Spleen (tissue), 7 donors: Measurements from ENCODE around the gene DNAJC15.

Experiments
- CTCF ChIP-seq, 11 experiments: fragments of 200-600 bp in 7 of 11; fragments of 450-650 bp in 4 of 11; sonication (generic) in 4 of 11; IDR thresholded peaks in 8 of 11; conservative IDR thresholded peaks in 3 of 11; 1 replicate in 7 of 11; 2 replicates in 4 of 11; pipeline versions ENCODE4 v1.4.0 to v1.8.0; 2016 to 2021; ENCODE audit warnings: antibody characterized with exemption in 11 of 11, inconsistent platforms in 4 of 11, mild to moderate bottlenecking in 1 of 11
- POLR2A ChIP-seq, 3 donors: fragments of 450-650 bp; IDR thresholded peaks; one replicate each; pipeline ENCODE4 v1.5.1; 2017; ENCODE audit warnings: antibody characterized with exemption in 3 of 3, mild to moderate bottlenecking in 1 of 3
- POLR2AphosphoS5 ChIP-seq, 3 donors: sonication (generic); formaldehyde crosslinking; IDR thresholded peaks; one replicate each; pipeline ENCODE4 v1.5.1; 2017; ENCODE audit warnings: antibody characterized with exemption in 3 of 3
- donor health status: DM: no; HTN: no; CAD: no; lungs with moderate emphysema.
- donor health status: DM: no; HTN: no; CAD: no.
- donor health status: DM: no; HTN: no; CAD: no.

GRCh38 chr13:43159026-43159461 lies 135.7 kb downstream of the DNAJC15 start:
- no peak for TF ChIP-seq CTCF (IDR thresholded peaks at IDR 0.05 in 8 of 11, conservative IDR thresholded peaks at IDR 0.05 in 3 of 11)
- no peak for TF ChIP-seq POLR2A (IDR thresholded peaks at IDR 0.05)
- no peak for TF ChIP-seq POLR2AphosphoS5 (IDR thresholded peaks at IDR 0.05)
